ENCODE measurements around the gene RAB38. TPM values are rescaled to one million over a fixed set of nuclear protein-coding genes. Genes with fewer than 3 reads are reported as not detected.

Gene RAB38
- total RNA-seq, 1 donor from 2014 or later: 0.44 TPM

DNA sequence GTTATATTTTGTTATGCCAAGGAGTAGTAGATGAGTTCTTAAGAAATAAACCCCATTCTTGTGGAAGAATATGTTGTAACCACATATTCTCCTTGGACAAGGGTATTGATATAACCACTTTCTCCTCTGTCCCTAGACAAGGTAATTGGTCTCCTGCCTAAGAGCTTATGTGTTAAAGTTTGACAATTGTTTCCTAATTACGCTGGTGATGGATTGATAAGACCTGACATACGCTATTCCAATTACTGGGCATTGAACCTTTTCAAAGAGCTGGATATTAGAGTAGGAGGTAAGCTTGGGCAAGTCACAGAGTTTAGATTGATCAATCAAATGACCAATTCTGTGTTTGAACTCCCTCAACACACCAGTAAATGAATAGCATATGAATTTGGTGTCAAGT lies 88.9 kb downstream of the RAB38 start:
- Histone ChIP-seq H3K9me3 (replicated peaks) (no peaks in the 10 kb centered on the region), H3K4me1 (no peaks in the 10 kb centered on the region), H3K27ac (replicated peaks) (no peak overlapping the region), H3K36me3 (no peaks in the 10 kb centered on the region), H3K4me3 (no peak overlapping the region), H3K27me3 (ENCODE audit: low read depth) (no peaks in the 10 kb centered on the region)
- intact Hi-C loops (cut with micrococcal nuclease): no loop called here
- DNase-seq: no peak
- TF ChIP-seq, protein P1, sequence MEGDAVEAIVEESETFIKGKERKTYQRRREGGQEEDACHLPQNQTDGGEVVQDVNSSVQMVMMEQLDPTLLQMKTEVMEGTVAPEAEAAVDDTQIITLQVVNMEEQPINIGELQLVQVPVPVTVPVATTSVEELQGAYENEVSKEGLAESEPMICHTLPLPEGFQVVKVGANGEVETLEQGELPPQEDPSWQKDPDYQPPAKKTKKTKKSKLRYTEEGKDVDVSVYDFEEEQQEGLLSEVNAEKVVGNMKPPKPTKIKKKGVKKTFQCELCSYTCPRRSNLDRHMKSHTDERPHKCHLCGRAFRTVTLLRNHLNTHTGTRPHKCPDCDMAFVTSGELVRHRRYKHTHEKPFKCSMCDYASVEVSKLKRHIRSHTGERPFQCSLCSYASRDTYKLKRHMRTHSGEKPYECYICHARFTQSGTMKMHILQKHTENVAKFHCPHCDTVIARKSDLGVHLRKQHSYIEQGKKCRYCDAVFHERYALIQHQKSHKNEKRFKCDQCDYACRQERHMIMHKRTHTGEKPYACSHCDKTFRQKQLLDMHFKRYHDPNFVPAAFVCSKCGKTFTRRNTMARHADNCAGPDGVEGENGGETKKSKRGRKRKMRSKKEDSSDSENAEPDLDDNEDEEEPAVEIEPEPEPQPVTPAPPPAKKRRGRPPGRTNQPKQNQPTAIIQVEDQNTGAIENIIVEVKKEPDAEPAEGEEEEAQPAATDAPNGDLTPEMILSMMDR (IDR thresholded peaks at IDR 0.05; ENCODE audit: borderline replicate concordance): no peak

DNA sequence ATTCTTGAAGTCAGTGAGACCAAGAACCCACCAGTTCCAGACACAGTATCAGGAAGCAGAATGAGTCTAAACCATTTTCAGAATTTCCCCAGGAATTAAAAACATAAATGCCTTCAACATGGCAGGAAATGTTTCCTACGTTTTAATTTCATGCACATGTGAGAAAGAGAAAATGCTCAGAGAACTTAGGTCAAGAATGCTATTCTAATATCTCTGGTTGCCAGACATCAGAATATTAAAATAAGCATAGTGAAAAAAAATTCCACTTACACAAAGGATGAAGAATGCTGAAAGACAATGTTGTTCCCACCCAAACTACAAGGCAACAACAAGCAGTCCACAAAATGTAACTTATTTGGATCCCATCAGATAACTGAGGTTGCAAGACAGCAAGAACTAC lies 104.8 kb downstream of the RAB38 start:
- DNase-seq: no peak
- H3K4me3 ChIP-seq: no peak overlapping the region
- peaks cover 35% of the 10 kb centered on the region for H3K9me3 ChIP-seq (replicated peaks)
- H3K4me1 ChIP-seq: no peaks in the 10 kb centered on the region
- H3K36me3 ChIP-seq: no peaks in the 10 kb centered on the region
- TF ChIP-seq, protein P1 (IDR thresholded peaks at IDR 0.05; ENCODE audit: borderline replicate concordance): no peak
- no peak overlapping the region for H3K27ac ChIP-seq (replicated peaks)
- no peaks in the 10 kb centered on the region for H3K27me3 ChIP-seq (ENCODE audit: low read depth)
- intact Hi-C loops (cut with micrococcal nuclease): no loop called here

DNA sequence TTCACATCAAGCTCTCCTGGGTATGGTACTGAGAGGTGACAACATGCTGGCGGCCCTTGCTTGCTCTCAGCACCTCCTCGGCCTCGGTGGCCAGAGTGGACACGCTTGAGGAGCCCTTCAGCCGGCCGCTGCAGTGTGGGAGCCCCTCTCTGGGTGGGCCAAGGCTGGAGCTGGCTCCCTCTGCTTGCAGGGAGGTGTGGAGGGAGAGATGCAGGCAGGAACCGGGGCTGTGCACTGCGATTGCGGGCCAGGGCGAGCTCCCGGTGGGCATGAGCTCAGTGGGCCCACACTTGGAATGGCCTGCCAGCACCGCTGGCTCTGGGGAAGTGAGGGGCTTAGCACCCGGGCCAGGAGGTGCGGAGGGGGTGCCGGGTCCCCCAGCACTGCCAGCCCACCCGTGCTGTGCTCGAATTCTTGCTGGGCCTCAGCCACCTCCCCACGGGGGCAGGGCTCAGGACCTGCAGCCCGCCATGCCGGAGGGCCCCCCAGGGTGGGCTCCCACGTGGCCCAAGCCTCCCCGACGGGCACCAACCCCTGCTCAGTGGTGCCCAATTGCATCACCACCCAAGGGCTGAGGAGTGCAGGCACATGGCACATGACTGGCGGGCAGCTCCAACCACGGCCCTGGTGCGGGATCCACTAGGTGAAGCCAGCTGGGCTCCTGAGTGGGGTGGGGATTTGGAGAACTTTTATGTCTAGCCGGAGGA lies 106.2 kb downstream of the RAB38 start:
- Histone ChIP-seq H3K27me3 (ENCODE audit: low read depth) (no peaks in the 10 kb centered on the region), H3K9me3 (replicated peaks) (peaks cover 22% of the 10 kb centered on the region), H3K36me3 (no peaks in the 10 kb centered on the region), H3K4me1 (no peaks in the 10 kb centered on the region), H3K27ac (replicated peaks) (no peak overlapping the region), H3K4me3 (no peak overlapping the region)
- TF ChIP-seq, protein P1 (IDR thresholded peaks at IDR 0.05; ENCODE audit: borderline replicate concordance): no peak
- intact Hi-C loops (cut with micrococcal nuclease): no loop called here
- no peak for DNase-seq

DNA sequence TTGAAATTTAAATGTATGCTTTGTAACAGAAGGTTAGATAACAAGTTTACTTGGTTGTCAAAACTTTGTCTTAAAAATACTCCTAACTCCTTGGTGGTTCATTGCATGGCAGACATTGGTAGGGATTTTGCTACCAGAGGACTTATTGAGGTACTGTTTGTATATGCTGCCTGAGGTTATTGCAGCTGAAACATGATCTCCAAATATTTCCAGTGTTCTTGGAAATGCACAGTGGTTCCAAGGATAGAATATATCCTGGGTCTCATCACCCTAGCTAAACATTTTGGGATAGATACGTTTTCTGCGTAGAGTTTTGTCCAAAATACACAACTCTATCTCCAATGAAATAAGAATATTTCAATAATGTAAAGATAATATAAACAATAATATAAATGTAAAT lies 109.2 kb downstream of the RAB38 start:
- TF ChIP-seq, protein P1 (IDR thresholded peaks at IDR 0.05; ENCODE audit: borderline replicate concordance): no peak
- H3K27ac ChIP-seq (replicated peaks): no peak overlapping the region

DNA sequence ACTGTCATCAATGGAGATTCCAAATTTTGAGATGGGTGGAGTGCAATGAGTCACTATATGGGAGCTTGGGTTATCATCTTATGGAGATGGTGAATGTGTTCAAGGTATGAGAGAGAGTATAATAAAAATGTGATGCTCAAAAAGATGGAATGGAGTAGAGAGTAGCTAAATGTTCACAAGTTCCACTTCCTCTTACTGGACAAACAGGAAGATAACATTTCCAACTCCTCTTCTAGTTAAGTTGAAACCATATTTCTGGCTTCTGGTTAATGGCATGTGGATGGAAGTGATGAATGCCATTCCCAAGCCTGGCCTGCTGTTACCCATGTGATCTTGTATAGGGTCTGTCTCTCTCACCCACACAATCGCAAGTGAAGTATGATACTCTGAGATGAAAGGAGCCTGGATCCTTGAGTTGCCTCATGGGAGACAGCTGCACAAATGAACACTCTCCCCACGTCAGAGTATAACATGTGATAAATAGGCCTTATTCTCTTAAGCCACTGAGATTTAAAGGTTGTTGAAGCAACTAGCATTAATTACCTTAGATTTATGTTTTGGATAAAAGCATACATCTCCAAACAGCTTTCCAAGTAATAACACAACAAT lies 111.0 kb downstream of the RAB38 start:
- TF ChIP-seq, protein P1 (IDR thresholded peaks at IDR 0.05; ENCODE audit: borderline replicate concordance): no peak
- Histone ChIP-seq H3K36me3 (no peaks in the 10 kb centered on the region), H3K4me3 (no peak overlapping the region), H3K4me1 (no peaks in the 10 kb centered on the region), H3K27ac (replicated peaks) (no peak overlapping the region), H3K9me3 (replicated peaks) (no peaks in the 10 kb centered on the region), H3K27me3 (ENCODE audit: low read depth) (no peaks in the 10 kb centered on the region)
- no peak for DNase-seq
- intact Hi-C loops (cut with micrococcal nuclease): no loop called here

More for the DNA sequence above, 109.2 kb downstream of the RAB38 start:
- no peak for DNase-seq
- Histone ChIP-seq H3K36me3 (no peaks in the 10 kb centered on the region), H3K4me3 (no peak overlapping the region), H3K4me1 (no peaks in the 10 kb centered on the region), H3K27me3 (ENCODE audit: low read depth) (no peaks in the 10 kb centered on the region), H3K9me3 (replicated peaks) (no peaks in the 10 kb centered on the region)
- intact Hi-C loops (cut with micrococcal nuclease): no loop called here

Small RNA genes within 50 kb of the gene (microRNA-seq; reads per million reads assigned to microRNA genes)
- gene MIR3166: not detected

Other genes with a start within 250 kb of the RAB38 start
- 20.0 TPM for gene CTSC, start 162.3 kb upstream of the RAB38 start, total RNA-seq